ENCODE results near the gene USF3. TPM values are rescaled to one million over a fixed set of nuclear protein-coding genes. Genes with fewer than 3 reads are reported as not detected.
A peak's percentile ranks its signal among the peaks of the same experiment; 100 is the strongest.

The USF3 gene
- total and polyA plus RNA-seq, 3 donors from 2014 or later = 8.6 to 25.4 (median 22.7) TPM

DNA sequence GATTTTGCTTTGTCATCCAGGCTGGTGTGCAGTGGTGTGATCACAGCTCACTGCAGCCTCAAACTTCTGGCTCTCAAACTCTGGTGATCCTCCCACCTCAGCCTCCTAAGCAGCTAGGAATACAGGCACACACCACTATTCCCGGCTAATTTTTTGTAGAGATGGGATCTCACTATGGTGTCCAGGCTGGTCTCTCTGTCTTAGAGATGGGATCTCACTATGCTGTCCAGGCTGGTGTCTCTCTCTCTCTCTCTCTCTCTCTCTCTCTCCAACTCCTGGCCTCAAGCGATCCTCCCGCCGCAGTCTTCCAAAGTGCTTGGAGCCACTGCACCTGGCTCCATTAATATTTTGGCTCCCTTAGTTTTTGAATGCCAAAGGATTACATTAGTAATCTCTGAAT is 17.7 kb downstream of the USF3 start:
- no peaks in the 10 kb centered on the region for H3K9me3 ChIP-seq
- H3K4me1 ChIP-seq = no peaks in the 10 kb centered on the region
- H3K27ac ChIP-seq = no peak overlapping the region
- intact Hi-C loops (cut with DNase I; ENCODE audit: low total_unique reads) = no loop called here
- H3K27me3 ChIP-seq = no peaks in the 10 kb centered on the region
- DNase-seq = no peak
- H3K4me3 ChIP-seq = no peak overlapping the region
- H3K36me3 ChIP-seq (ENCODE audit: low read depth, missing control alignments) = no peaks in the 10 kb centered on the region
- 95 to 97% methylated on average over 4 of the region's 4 CpGs for WGBS, 2 donors
- TF ChIP-seq, protein P1, sequence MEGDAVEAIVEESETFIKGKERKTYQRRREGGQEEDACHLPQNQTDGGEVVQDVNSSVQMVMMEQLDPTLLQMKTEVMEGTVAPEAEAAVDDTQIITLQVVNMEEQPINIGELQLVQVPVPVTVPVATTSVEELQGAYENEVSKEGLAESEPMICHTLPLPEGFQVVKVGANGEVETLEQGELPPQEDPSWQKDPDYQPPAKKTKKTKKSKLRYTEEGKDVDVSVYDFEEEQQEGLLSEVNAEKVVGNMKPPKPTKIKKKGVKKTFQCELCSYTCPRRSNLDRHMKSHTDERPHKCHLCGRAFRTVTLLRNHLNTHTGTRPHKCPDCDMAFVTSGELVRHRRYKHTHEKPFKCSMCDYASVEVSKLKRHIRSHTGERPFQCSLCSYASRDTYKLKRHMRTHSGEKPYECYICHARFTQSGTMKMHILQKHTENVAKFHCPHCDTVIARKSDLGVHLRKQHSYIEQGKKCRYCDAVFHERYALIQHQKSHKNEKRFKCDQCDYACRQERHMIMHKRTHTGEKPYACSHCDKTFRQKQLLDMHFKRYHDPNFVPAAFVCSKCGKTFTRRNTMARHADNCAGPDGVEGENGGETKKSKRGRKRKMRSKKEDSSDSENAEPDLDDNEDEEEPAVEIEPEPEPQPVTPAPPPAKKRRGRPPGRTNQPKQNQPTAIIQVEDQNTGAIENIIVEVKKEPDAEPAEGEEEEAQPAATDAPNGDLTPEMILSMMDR (IDR thresholded peaks at IDR 0.05) = no peak

DNA sequence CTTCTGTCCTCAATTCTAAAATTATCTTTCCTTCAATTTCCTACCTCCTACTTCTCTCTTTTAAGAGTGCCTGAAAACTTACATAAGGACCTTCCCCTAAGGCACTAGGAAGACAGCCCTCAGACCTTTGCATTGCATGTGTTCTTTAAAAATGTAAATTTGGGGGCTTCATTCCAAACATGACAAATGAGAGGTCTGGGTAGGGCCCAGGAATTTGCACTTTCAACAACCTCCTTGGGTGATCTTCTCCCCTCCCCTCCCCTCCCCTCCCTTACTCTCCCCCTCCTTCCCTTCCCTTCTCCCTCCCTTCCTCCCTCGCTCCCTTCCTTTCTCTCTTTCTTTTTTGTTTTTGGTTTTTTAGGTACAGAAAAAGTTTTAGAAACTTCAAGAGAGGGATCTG is 18.7 kb downstream of the USF3 start:
- TF ChIP-seq, protein P1 (IDR thresholded peaks at IDR 0.05) = no peak
- no peak for TF ChIP-seq POLR2A (IDR thresholded peaks at IDR 0.05)
- Histone ChIP-seq H3K4me3 (no peak overlapping the region), H3K9me3 (no peaks in the 10 kb centered on the region), H3K36me3 (ENCODE audit: low read depth, missing control alignments) (no peaks in the 10 kb centered on the region), H3K27ac (no peak overlapping the region), H3K27me3 (no peaks in the 10 kb centered on the region), H3K4me1 (no peaks in the 10 kb centered on the region)
- DNase-seq = no peak
- 86% methylated on average over 1 of the region's 1 CpG for WGBS, 2 donors
- intact Hi-C loops (cut with DNase I; ENCODE audit: low total_unique reads) = no loop called here

DNA sequence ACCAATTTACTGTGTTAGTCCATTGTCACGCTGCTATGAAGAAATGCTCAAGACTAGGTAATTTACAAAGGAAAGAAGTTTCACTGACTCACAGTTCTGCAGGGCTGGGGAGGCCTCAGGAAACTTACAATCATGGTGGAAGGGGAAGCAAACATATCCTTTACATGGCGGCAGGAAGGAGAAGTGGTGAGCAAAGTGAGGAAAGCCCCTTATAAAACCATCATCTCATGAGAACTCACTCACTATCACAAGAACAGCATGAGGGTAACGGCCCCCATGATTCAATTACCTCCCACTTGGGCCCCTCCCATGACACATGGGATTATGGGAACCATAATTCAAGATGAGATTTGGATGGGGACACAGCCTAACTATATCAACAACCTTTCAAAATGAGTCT is 20.2 kb downstream of the USF3 start:
- no peak for DNase-seq
- intact Hi-C loops (cut with DNase I; ENCODE audit: low total_unique reads) = no loop called here
- 92 to 93% methylated on average over 3 of the region's 3 CpGs for WGBS, 2 donors
- Histone ChIP-seq H3K27me3 (no peaks in the 10 kb centered on the region), H3K4me1 (no peaks in the 10 kb centered on the region), H3K4me3 (no peak overlapping the region), H3K9me3 (no peaks in the 10 kb centered on the region), H3K27ac (no peak overlapping the region), H3K36me3 (ENCODE audit: low read depth, missing control alignments) (no peaks in the 10 kb centered on the region)
- TF ChIP-seq, protein P1 (IDR thresholded peaks at IDR 0.05) = no peak
- no peak for TF ChIP-seq POLR2A (IDR thresholded peaks at IDR 0.05)

DNA sequence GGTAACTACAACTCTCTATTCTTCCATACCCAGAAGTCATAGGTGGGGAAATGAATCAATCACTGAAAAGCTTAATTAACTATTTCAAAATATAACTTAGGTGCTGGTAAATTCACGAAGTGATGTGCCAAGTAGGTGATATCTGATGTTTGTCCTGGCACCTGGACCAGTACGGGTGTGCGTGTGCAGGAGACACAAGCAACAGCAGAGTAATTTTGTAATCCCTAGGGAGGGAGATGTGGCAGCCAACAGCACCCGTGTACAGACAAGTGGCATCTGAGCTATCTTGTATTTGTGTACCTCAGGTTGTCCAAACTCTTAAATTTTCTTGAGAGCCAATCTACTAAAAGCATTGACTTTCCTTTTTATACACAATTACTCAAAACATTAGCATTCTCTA is 22.8 kb downstream of the USF3 start:
- no peak overlapping the region for H3K4me3 ChIP-seq
- no peaks in the 10 kb centered on the region for H3K4me1 ChIP-seq
- intact Hi-C loops (cut with DNase I; ENCODE audit: low total_unique reads) = no loop called here
- WGBS, 2 donors = 89 to 97% methylated on average over 4 of the region's 4 CpGs
- no peaks in the 10 kb centered on the region for H3K9me3 ChIP-seq
- no peak for TF ChIP-seq POLR2A (IDR thresholded peaks at IDR 0.05)
- TF ChIP-seq, protein P1 (IDR thresholded peaks at IDR 0.05) = no peak
- no peaks in the 10 kb centered on the region for H3K36me3 ChIP-seq (ENCODE audit: low read depth, missing control alignments)
- H3K27me3 ChIP-seq = no peaks in the 10 kb centered on the region
- H3K27ac ChIP-seq = no peak overlapping the region
- DNase-seq = no peak

DNA sequence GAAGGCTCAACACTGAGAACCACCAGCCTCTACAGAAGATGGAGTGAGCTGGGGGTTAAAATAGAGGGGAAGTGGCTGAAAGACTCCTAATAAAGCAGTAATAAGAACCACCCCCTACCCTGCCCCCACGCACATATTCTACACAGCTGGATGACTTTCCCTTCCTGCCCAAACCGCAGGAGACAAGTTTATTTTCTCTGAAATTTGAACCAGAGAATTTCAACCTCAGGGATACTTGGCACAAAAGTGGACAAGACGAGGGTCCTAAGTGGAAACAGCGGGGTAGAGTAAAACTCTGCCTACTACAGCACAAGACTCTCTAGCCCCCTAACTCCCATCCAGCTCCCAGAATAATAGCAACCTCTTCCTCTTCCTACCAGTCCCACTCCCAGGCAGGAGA is 28.4 kb downstream of the USF3 start:
- Histone ChIP-seq H3K4me1 (no peaks in the 10 kb centered on the region), H3K27me3 (no peaks in the 10 kb centered on the region), H3K36me3 (ENCODE audit: low read depth, missing control alignments) (no peaks in the 10 kb centered on the region), H3K4me3 (no peak overlapping the region), H3K9me3 (no peaks in the 10 kb centered on the region), H3K27ac (peak overlapping the region in 1 of 2 donors; percentile 51)
- TF ChIP-seq POLR2A (IDR thresholded peaks at IDR 0.05) = no peak
- TF ChIP-seq, protein P1 (IDR thresholded peaks at IDR 0.05) = no peak
- WGBS, 2 donors = 56 to 76% methylated on average over 4 of the region's 4 CpGs
- intact Hi-C loops (cut with DNase I; ENCODE audit: low total_unique reads) = no loop called here
- no peak for DNase-seq
